GM18502 (cell line): ENCODE measurements around the gene LENG9.
A peak's percentile ranks its signal among the peaks of the same experiment; 100 is the strongest.
"Not testable (repeated sequence)": the region's sequence is repeated elsewhere in the genome, so short reads cannot be mapped to it uniquely, and the experiment has no call there.

Experiments
- ATAC-seq: cut with Tn5 transposase; IDR thresholded peaks from one replicate; pipeline ENCODE4 v1.9.1; 2021; ENCODE audit warnings: mild to moderate bottlenecking; ENCODE audit not compliant: unreplicated experiment, poor library complexity

The LENG9 gene

DNA sequence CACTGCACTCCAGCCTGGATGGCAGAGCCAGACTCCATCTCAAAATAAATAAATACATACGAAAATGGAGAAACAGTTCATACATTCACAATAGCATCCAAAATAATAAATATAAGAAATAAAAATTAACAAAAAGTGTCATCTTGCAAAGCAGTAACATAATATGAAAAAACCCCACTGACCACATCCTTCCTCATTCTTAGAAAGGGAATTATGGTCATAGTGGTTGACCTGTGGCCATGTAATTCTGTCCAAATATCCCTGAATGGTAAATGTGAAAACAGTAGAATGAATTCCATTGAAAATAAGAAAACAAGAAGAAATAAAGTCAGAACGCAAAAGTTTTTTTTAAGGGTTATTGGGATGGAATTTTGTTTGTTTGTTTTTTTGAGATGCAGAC is 16.5 kb upstream of the LENG9 start:
- ATAC-seq: no peak

DNA sequence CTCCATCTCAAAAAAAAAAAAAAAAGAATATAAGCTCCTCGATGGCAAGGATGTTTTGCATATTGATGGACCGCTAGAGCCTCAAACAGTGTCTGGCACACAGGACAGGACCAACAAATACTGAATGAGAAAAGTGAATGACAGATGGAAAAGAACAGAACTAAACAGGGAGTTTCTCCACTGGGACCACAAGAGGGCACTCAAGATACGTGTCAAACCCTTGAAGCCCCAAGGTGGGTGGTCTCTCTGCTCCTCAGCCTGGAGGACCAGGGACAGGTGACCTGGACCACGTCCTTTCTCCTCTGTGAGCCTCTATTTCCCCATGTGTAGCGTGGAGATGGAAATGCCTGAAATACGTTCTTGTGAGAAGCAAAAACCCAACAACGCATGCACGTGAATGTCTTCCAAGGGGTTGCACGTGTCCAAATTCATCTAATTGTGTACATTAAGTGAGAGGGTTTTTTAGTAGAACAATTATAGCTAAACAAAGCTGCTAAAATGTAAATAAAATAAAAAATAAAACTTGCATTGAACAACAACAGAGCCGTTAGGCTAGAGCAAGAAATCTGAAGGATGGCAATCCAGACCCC is 15.2 kb upstream of the LENG9 start:
- no peak for ATAC-seq

DNA sequence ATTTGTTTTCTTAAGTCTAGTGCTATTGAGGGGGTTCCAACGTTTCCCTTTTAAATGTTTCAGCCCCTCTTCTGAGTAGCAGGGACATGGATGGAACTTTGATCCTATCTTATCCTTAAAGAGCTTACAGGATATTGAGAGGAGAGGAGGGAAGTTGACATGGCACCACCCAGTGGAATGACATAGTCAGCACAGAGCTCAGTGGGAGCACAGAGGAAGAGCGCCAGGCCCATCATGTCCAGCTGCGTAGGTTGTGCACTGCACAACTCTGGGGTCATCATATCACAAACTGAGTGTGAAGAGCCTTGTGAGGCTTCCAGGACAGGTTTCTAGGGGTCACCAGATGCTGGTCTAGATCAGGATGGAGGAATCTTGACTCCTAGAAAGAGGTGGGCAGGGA is 14.1 kb upstream of the LENG9 start:
- no peak for ATAC-seq

DNA sequence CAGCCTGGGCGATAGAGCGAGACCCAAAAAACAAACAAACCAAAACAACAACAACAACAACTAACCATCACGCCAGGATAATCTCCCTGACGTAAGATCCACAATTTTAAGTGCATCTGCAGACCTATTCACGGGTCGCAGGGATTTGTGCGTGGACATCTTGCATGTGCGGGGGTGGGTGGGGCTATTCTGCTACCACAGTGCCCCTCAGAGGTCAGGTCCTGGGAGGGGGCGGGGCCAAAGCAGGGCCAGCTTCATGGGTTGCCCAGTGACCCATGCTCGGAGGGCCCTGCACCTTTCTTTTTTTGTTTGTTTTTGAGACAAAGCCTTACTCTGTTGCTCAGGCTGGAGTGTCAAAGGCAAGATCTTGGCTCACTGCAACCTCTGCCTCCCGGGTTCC is 12.1 kb upstream of the LENG9 start:
- no peak for ATAC-seq

DNA sequence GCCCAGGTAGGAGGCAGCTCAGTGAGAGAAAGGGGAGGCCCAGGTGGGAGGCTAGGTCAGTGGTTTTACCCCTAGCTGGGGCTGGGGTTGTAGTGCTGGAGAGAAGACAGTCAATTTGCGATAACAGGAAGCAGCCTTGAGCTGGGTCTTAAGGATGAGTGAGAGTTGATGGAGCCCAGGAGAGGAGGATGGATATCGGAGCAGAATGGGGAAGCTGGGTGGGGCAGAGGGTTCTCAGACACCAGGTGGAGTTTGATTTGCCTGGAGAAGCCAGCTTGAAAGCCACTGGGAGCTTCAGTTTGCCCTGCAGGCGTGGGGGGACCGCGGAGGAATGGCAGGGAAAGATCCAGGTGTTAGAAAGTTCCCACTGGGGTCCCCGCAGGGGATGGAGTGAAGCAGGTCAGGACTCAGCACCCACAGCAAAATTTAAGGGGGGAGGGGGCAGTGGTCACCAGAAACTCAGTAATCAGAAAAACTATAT is 10.4 kb upstream of the LENG9 start:
- no peak for ATAC-seq

DNA sequence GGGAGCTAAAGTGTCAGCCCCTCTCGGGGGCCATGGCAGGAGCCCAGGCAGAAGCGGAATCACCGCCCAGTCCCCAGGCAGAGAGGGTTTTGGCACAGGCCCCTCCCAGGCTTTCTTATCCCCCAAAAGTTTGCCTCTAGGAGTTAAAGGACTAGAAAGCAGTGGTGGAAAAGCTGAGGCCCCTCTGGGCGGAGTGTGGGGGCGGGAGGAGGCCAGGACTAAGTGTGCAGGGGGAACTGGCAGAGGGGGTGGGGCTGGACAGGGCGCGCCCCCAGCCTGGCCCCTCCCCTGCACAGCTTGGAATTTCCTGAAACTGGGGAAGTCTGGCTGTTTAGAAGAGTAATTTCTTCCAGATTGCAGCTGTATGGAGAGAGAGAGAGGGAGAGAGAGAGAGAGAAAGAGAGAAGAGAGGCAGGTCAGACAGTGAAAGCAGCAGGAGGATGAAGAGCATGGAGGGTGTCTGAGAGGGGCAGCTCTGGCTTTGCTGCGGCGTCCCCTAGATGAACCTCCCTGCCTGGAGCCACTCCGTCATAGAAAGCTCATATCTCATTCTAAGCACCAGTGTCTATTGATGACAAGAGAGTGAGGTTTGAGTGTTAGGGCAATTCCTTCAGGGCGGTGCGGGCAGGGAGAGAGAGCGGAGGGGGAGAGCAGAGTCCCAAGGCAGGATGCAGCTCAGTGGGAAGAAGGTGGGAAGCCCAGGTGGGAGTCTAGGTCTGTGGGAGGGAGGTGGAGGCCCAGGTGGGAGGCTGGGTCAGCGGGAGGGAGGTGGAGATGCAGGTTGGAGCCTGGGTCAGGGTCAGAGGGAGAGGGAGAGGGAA is 9.7 kb upstream of the LENG9 start, which contains the start of gene CDC42EP5:
Gene CDC42EP5, minus strand, starts transcription at position 226 of the 821 bp plus-strand sequence. CDS start 7,749 bp downstream, outside the sequence.
- no peak for ATAC-seq

DNA sequence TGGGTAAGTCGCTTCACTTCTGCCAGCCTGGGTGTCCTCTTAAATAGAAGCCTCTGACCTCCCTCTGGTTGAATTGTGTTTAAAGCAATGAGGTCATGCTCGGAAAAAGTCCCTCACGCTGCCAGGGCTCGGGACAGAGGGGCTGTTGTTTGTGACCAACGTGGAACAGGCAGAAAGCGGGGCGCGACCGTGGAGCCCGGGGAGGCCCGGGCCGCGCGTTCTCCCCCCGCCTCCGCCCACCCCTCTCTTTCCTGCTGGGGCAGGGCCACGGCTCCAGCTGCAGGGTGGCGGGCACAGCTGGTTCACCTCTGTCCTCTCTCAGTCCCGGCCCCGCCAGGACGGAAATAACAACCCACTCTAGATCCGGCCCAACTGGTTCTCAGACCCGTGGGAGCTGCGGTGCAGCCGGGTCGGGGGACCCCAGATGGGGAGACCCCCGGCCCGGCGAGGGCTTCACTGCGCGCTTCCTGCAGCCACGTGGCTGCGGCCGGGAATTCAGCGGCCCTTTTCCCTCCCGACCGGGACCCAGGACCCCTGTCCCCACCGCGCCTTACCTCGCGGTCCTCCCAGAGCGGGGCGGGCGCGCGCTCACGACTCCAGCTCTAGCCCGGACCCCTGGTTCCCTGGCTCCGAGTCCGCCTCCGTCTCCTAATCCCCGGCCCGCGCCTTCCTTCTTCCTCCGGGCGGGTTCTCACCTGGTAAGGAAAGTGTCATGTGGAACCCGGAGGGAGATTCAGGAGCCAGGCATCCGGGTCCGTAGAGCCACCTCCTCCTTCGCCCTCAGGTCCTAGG is 7.6 kb upstream of the LENG9 start:
- no peak for ATAC-seq

DNA sequence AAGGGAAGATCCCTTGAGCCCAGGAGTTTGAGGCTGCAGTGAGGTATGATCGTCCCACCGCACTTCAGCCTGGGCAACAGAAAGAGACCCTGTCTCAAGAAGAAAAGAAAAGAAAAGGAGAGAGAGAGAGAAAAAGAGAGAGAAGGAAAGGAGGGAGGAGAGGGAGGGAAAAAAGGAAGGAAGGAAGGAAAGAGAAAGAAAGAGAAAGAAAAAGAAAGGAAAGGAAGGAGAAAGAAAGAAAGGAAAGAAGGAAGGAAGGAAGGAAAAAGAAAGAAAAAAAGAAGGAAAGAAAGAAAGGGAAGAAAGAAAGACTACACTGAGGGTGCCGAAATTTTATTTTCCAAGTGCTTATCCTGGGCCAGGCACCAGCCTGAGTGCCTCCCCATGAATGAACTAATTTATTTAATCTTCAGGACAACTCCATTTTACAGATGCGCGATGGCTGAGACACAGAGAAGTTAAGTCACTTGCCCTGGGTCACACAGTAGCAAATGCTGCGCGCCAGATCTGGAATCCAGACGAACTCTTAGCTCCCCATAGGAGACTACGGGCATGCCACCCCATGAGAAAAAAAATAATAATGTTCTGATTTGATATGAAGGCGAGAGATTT is 6.8 kb upstream of the LENG9 start:
- no peak for ATAC-seq

DNA sequence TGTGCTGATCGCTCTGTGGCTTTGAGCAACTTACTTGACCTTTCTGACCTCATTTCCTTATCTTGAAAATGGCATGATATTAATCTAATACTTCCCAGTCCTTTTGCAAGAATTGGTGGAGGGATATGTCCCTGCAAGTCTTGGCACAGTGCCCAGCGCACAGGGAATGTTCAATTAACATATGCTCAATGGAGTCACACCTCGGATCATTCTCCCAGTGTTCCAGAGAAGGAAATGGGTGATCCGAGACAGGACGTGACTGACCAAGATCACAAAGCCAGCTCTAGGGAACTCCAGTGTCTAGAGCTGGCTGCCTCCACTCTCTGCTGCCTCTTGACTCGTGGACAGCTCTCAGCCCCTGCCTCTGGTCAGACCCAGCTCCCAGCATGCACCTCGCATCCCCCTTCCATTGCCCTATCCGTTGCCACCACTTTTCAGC is 5.9 kb upstream of the LENG9 start:
- no peak for ATAC-seq

DNA sequence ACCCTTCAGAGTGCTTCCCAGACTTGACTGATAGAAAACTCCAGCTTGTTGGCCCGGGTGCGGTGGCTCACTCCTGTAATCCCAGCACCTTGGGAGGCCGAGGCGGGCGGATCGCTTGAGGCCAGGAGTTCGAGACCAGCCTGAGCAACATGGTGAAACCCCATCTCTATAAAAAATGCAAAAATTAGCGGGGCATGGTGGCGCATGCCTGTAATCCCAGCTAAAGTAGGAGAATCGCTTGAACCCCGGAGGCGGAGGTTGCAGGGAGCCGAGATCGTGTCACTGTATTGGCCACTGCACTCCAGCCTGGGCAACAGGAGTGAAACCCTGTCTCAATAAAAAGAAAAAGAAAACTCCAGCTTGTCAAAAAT is 2.5 kb upstream of the LENG9 start:
- ATAC-seq: not testable (repeated sequence)

DNA sequence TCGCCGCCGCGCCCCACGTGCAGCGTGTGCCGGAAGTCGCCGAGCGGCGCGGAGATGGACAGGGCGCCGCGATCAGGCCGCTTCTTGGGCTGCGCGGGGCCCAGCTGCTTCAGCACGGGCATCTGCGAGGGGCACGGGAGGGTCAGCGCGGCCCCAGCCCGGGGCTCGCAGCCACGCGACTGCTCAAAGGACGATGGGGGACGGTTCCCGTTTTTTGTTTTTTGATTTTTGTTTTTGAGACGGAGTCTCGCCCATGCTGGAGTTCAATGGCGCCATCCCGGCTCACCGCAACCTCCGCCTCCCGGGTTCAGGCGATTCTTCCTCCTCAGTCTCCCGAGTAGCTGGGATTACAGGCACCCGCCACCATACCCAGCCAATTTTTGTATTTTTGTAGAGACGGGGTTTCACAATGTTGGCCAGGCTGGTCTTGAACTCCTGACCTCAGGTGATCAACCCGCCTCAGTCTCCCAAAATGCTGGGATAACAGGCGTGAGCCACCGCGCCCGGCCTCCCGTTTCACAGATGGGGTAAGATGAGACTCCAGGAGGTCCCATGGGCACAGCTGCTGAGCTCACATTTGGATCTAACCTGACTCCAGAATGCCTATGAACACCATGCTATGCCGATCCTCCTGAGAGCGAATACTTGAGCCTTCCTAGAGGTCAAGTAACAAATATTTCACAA is 2.0 kb upstream of the LENG9 start:
- no peak for ATAC-seq

DNA sequence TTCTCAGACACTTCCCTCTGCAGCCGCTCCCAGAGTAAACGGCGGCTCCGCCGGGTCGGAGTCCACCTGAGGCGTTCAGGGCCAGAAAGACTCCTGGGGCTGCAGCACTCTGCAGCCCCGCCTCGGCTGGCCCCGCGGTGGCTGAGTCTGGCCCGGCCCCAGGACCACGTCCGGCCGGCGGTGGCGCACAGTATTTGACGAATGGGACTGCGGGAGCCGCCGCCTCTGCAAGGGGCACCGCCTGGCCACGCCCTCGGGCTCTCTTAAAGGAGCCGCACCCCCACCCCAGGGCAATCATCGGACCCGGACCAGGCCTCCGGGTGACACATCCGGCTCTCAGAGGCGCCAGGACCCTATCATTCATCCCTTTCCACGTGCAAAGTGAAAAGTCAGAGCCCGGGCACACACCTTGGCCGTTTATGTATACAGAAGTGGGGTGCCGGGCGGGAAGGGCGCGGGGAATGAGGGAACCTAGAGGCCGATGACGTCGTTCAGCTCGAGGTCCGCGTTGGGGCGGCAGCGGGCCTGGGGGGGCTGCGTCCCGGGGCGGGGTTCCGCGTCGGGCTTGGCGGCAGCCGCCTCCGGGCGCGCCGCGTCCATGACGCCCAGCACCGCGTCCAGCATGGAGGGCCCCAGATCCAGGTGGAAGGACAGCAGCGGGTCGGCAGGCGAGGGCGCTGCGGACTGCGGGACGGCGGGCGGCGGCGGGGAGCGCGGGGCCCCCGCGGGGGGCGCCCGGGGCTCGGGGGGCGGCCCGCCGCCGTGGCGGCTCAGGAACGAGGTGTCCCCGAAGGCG is 1.2 kb upstream of the LENG9 start:
- peak; percentile 53 for ATAC-seq

DNA sequence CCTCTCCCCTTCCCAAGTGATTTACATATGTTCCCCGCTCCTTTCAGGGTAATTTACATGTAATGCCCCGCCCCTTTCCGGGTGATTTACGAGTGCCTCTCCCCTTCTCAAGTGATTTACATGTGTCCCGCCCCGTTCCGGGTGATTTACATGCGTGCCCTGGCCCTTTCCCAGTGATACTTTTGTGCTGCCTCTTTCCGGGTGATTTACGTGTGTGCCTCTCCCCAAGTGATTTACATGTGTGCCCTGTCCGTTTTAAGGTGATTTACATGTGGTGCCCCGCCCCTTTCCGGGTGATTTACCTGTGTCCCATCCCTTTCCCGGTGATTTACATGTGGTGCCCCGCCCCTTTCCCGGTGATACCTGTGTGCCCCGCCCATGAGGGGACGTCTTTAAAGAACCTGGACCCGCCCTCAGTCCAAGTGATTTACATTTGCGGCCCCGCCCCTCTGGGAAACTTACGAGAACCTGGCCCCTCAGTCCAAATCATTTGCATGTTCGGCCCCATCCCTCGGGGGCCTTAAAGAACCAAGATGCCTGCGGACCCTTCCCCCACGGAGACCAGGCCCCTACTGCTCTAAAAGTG is 559 bp upstream of the LENG9 start:
- peak; percentile 51 for ATAC-seq

DNA sequence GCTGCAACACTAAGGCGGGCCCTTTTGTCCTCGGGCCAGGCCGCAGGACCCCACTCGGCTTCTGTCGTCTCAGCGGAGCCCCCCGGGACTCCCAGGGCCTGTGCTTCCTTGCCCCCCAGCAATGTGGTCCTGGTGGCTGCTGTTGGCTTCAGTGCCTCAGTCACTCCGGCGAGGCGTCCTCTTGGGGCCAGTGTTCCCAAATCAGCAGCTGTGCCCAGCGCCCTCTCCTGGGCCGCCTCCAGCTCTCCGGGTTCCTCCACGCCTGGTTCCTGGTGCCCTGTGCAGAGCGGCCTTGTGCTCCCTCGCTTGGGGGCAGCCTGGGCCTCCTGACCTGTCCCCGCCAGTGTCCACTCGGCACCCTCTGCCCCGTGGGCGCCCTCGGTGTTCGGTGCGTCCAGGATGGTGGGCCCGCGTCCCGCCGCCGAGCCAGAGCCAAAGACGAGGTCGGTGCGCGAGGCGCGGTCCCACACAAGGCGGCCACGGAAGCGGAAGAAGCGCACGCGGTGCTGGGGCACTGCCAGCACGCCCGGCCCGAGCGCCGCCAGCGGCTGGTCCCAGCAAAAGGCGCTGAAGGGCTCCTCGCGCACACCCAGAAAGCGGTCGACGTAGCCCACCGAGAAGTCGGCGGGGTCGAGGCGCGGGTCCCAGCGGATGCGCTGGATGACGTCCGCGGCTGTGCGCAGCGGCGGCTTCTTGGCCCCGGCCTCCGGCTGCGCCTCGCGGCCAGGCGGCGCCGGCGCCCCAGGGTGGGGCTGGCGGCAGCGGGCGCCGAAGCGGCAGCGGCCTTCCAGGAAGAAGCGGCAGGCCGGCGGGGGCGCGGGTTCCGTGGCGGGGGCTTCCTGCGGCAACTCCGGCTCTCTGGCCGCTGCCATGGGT is 685 bp downstream of the LENG9 start:
- ATAC-seq: peak; percentile 13

DNA sequence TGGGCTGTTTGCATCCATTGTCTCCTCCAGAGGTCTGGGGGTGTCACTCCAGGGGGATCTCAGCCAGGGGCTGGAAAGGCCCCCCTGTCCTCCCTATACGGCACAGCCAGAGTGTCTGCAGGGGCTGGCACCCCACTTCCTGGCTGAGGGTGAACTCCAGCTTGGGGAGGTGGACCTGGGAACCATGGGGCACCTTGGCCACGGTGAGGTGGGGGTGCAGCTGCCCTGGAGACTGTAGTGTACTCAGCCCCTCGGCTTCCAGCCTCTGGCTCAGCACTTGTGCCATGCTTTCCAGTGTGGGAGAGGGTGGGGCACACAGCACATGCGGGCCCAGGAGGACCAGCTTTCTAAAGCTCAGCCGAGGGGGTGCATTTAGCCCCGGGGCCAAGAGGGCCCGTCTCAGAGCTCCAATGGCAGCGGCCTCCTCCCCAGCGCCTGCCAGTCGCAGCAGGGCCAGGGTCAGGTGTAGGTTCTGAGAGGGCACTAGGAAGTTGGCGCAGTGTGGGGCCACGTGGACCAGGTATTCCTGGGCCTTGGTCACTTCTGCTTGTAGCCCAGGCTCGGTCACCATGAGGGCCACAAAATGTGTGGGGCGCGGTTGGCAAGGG is 1.4 kb downstream of the LENG9 start:
- no peak for ATAC-seq

DNA sequence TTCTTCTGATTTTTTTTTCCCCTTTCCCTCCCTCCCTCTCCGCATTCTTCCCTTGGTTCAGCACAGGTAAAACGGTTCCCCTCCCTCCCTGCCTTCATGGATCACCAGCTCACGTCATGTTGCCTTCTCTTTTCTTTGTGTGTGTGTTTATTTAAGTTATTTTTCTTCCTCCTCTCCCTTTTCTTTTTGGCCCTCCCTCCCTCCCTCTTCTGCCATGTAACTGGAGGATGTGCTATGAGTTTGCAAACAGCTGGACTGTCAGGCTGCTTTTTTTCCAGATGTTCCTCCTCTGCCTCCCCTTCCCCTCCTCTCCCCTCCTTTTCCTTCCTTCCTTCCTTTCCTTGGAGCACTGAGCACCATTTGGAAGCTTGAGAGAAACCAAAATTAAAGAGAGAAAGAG is 2.0 kb downstream of the LENG9 start:
- no peak for ATAC-seq

DNA sequence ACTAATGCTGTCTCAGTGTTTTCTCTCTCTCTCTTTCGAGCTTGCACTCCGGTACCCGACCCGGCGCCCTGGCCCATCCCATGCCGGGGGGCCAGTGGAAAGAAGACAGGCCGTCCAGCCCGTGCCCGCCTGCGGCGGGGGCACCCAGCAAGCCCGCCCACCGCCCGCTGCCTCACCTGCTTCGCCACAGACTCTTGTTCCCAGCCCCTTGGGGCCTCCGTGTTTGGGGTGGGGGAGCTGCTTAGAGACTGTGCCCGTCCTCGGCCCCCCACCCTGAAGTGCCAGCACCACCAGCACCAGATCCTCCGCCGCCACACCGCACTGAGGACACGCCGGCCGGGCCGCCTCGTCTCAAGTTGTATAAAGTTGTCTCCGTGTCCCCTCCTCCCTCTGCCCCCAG is 2.4 kb downstream of the LENG9 start:
- ATAC-seq: no peak
